Panc1 (cell line): ENCODE results near the gene TMPRSS2. TPM values are rescaled to one million over a fixed set of nuclear protein-coding genes. Genes with fewer than 3 reads are reported as not detected.

ENCODE experiments used
- ATAC-seq: fragments of 200-7000 bp; cut with Tn5 transposase; 2 replicates; pipeline ENCODE4 v1.9.1; 2020; ENCODE audit warnings: mild to moderate bottlenecking, moderate library complexity
- BruUV-seq: library from RNA; stranded (reverse); fragments of 400-500 nt; replicated peaks from 2 replicates; lab custom pipeline; 2021; lab: Mats Ljungman, UMichigan
- CTCF ChIA-PET: fragments of 300-600 bp; sonication (Branson Sonifier 250); formaldehyde crosslinking; loops from one replicate; lab custom pipeline; 2022; ENCODE audit warnings: antibody characterized with exemption; lab: Charles Lee
- POLR2A ChIA-PET: fragments of 300-600 bp; sonication (Branson Sonifier 250); formaldehyde crosslinking; loops from one replicate; lab custom pipeline; 2022; ENCODE audit warnings: antibody characterized with exemption; lab: Charles Lee
- DNase-seq: peaks from one replicate; pipeline ENCODE4 v3.0.0-alpha.2; 2010; ENCODE audit warnings: low read depth, low spot score
- H3K27ac ChIP-seq: 2 replicates; pipeline ENCODE4 v1.5.1; 2011; ENCODE audit warnings: mild to moderate bottlenecking, low read length, inconsistent platforms
- H3K27me3 ChIP-seq: fragments of 200-500 bp; sonication (Bioruptor generic); 2 replicates; pipeline ENCODE4 v1.6.0; 2014; ENCODE audit warnings: low read length, inconsistent platforms; ENCODE audit not compliant: control insufficient read depth, insufficient read depth
- H3K36me3 ChIP-seq: fragments of 200-500 bp; sonication (Bioruptor generic); 2 replicates; pipeline ENCODE4 v1.5.1; 2014; ENCODE audit warnings: inconsistent platforms, mild to moderate bottlenecking, low read length, moderate library complexity; ENCODE audit not compliant: control insufficient read depth, insufficient read depth
- H3K4me1 ChIP-seq: 2 replicates; pipeline ENCODE4 v1.5.1; 2011; ENCODE audit warnings: inconsistent platforms, mild to moderate bottlenecking, low read length, moderate library complexity; ENCODE audit not compliant: control insufficient read depth, insufficient read depth
- H3K4me3 ChIP-seq, 2 experiments: 2 replicates each; pipeline ENCODE4 v1.5.1; 2011 to 2012; ENCODE audit warnings: low read depth in 2 of 2, low read length in 2 of 2, mild to moderate bottlenecking in 2 of 2, inconsistent platforms in 1 of 2, moderate library complexity in 1 of 2
- H3K9me3 ChIP-seq: fragments of 200-500 bp; sonication (Bioruptor generic); 2 replicates; pipeline ENCODE4 v1.5.1; 2014; ENCODE audit warnings: low read depth, mild to moderate bottlenecking, inconsistent platforms, low read length, moderate library complexity; ENCODE audit not compliant: control insufficient read depth, insufficient read depth
- CTCF ChIP-seq: fragments of 450-650 bp; IDR thresholded peaks from 2 replicates; pipeline ENCODE4 v1.5.1; 2017; ENCODE audit warnings: mild to moderate bottlenecking
- POLR2AphosphoS5 ChIP-seq: IDR thresholded peaks from 2 replicates; pipeline ENCODE4 v1.6.1; 2012; ENCODE audit warnings: mild to moderate bottlenecking, low read depth, low read length, moderate library complexity
- REST ChIP-seq, 2 experiments: IDR thresholded peaks; 2 replicates each; pipeline ENCODE4 v1.6.1; 2011 to 2012; ENCODE audit warnings: low read depth in 2 of 2, control low read depth in 1 of 2, low read length in 1 of 2, mild to moderate bottlenecking in 1 of 2, moderate library complexity in 1 of 2; ENCODE audit not compliant: insufficient read depth in 1 of 2
- SIN3A ChIP-seq: IDR thresholded peaks from 2 replicates; pipeline ENCODE4 v1.6.1; 2012; ENCODE audit warnings: low read depth, mild to moderate bottlenecking, low read length, moderate library complexity, borderline replicate concordance; ENCODE audit not compliant: insufficient read depth
- TCF7L2 ChIP-seq: IDR thresholded peaks from 2 replicates; pipeline ENCODE4 v1.6.1; 2011; ENCODE audit warnings: mild to moderate bottlenecking, low read depth, low read length, inconsistent platforms
- in situ Hi-C: cut with HindIII; loops from 2 replicates; pipeline ENCODE4 v1.10.0; 2016; ENCODE audit warnings: low sequenced_read_pairs, low pct_unique_long_range_greater_than_20kb
- intact Hi-C: fragments of 100-400 bp; cut with micrococcal nuclease; formaldehyde crosslinking; loops from one replicate; pipeline ENCODE4 v1.10.0; 2022; ENCODE audit not compliant: unreplicated experiment
- total RNA-seq: library from RNA; stranded (reverse); gene quantifications from one replicate; pipeline ENCODE4 v1.2.1, GENCODE V29; 2021; ENCODE audit not compliant: unreplicated experiment

The TMPRSS2 gene
- total RNA-seq, 1 experiment from 2014 or later, result 111 TPM

- in situ Hi-C loops, result no loop called here
- DNase-seq (no peak), ATAC-seq (no peak)
- no peak overlapping the region for H3K4me3 ChIP-seq
- TF ChIP-seq CTCF (no peak), REST (IDR thresholded peaks at IDR 0.05; ENCODE audit: insufficient read depth in 1 of 2, low read depth in 2 of 2, low read length in 1 of 2) (no peak), POLR2AphosphoS5 (no peak), SIN3A (no peak), TCF7L2 (no peak)
- intact Hi-C loops, result no loop called here
- no peaks in the 10 kb centered on the region for H3K9me3 ChIP-seq
- H3K4me1 ChIP-seq, result no peaks in the 10 kb centered on the region
- no peak overlapping the region for H3K27ac ChIP-seq
- H3K27me3 ChIP-seq, result no peaks in the 10 kb centered on the region
- ChIA-PET POLR2A (no interaction called here), CTCF (no interaction called here)
- H3K36me3 ChIP-seq, result no peaks in the 10 kb centered on the region
- BruUV-seq, result no TSS peak
Measured at GRCh38 chr21:41453761-41454160, 54.2 kb downstream of the TMPRSS2 start.

- Histone ChIP-seq H3K4me3 (no peak overlapping the region), H3K4me1 (no peaks in the 10 kb centered on the region), H3K36me3 (no peaks in the 10 kb centered on the region), H3K27ac (no peak overlapping the region), H3K9me3 (no peaks in the 10 kb centered on the region), H3K27me3 (no peaks in the 10 kb centered on the region)
- no TSS peak for BruUV-seq
- DNase-seq (no peak), ATAC-seq (no peak)
- POLR2A ChIA-PET, result no interaction called here
- CTCF ChIA-PET, result no interaction called here
- in situ Hi-C loops (no loop called here), intact Hi-C loops (no loop called here)
- TF ChIP-seq CTCF, result no peak
- TF ChIP-seq TCF7L2, result no peak
- TF ChIP-seq REST (IDR thresholded peaks at IDR 0.05; ENCODE audit: insufficient read depth in 1 of 2, low read depth in 2 of 2, low read length in 1 of 2), result no peak
- TF ChIP-seq SIN3A, result no peak
- TF ChIP-seq POLR2AphosphoS5, result no peak
Measured at GRCh38 chr21:41453198-41453597, 54.8 kb downstream of the TMPRSS2 start.
